HG03521 (cell line): ENCODE results near the gene JUN.

Source experiments
- ATAC-seq: cut with Tn5 transposase; IDR thresholded peaks from one replicate; pipeline ENCODE4 v1.9.1; 2021; ENCODE audit warnings: mild to moderate bottlenecking, moderate library complexity; ENCODE audit not compliant: unreplicated experiment

Gene JUN

GRCh38 chr1:58764294-58764978 lies 19.4 kb downstream of the JUN start:
- no peak for ATAC-seq

- ATAC-seq, result no peak
These were observed 20.6 kb downstream of the JUN start for GRCh38 chr1:58763214-58763613.

GRCh38 chr1:58762806-58763205 lies 21.0 kb downstream of the JUN start:
- no peak for ATAC-seq

GRCh38 chr1:58755468-58755872 lies 28.4 kb downstream of the JUN start:
- ATAC-seq, result no peak

GRCh38 chr1:58754683-58755467 lies 29.0 kb downstream of the JUN start:
- no peak for ATAC-seq

- no peak for ATAC-seq
These were observed 29.7 kb downstream of the JUN start for GRCh38 chr1:58754073-58754613.

GRCh38 chr1:58753431-58753866 lies 30.4 kb downstream of the JUN start:
- ATAC-seq, result no peak

GRCh38 chr1:58749646-58750045 lies 34.2 kb downstream of the JUN start:
- no peak for ATAC-seq

GRCh38 chr1:58748666-58749065 lies 35.2 kb downstream of the JUN start:
- no peak for ATAC-seq

- no peak for ATAC-seq
These were observed 37.1 kb downstream of the JUN start for GRCh38 chr1:58746757-58747156.

- ATAC-seq, result no peak
These were observed 37.7 kb downstream of the JUN start for GRCh38 chr1:58746182-58746581.

GRCh38 chr1:58745666-58746065 lies 38.2 kb downstream of the JUN start:
- ATAC-seq, result no peak

GRCh38 chr1:58745117-58745516 lies 38.7 kb downstream of the JUN start:
- ATAC-seq, result no peak

GRCh38 chr1:58741678-58742553 lies 41.9 kb downstream of the JUN start:
- no peak for ATAC-seq

- ATAC-seq, result no peak
These were observed 43.9 kb downstream of the JUN start for GRCh38 chr1:58739856-58740466.

GRCh38 chr1:58738876-58739275 lies 45.0 kb downstream of the JUN start:
- ATAC-seq, result no peak

- no peak for ATAC-seq
These were observed 48.3 kb downstream of the JUN start for GRCh38 chr1:58735586-58735985.

- no peak for ATAC-seq
These were observed 49.2 kb downstream of the JUN start for GRCh38 chr1:58734630-58735029.

GRCh38 chr1:58732087-58732775 lies 51.6 kb downstream of the JUN start:
- ATAC-seq, result no peak
